ENCODE data around the gene ESYT2.
"Not testable (repeated sequence)": the region's sequence is repeated elsewhere in the genome, so short reads cannot be mapped to it uniquely, and the experiment has no call there.

ESYT2 gene

DNA sequence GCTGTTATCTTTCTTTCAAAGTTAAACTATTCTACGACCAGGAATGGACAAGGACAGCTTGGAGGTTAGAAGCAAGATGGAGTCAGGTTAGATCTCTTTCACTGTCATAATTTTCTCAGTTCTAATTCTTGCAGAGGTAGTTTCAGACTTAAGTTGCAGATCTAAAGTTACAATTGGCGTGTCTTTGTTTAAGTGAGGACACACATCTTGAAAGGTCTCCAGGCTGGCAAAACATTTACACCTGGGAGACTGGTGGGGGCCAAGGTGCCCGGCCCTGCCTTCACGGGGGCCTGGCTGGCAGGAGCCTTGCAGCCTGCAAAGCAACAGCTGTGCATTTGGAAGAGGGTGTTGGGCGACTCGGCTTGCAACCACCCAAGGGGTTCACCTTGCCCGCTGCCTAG, 25.4 kb upstream of the ESYT2 start:
- no peak for DNase-seq (ENCODE audit: low spot score)

DNA sequence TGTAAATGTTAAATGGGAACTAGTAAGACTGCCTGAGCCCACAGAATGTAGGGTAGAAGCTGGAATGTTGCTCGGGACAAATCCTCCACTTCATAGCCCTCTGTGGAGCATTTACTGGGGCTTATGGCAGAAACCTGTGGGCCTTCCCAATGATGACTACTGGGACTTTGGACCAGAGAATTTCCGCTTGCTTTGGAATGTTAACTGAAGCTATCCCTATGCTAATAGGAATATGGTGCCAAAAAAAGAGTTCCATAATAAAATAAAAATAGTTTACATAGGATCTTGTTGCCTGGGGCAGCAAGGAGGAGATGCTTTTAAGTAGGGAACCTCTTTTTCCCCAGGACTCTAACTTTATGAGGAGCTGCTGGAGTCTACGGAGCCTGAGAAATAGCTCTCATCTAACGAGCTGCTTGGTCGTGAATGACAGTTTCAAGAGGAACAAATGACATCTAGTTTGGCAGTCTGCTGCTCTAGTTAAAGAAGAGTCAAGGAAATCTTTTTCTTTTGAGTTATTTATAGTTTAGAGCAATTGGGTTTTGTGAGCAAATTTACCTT, 21.3 kb upstream of the ESYT2 start:
- no peak for DNase-seq (ENCODE audit: low spot score)

DNA sequence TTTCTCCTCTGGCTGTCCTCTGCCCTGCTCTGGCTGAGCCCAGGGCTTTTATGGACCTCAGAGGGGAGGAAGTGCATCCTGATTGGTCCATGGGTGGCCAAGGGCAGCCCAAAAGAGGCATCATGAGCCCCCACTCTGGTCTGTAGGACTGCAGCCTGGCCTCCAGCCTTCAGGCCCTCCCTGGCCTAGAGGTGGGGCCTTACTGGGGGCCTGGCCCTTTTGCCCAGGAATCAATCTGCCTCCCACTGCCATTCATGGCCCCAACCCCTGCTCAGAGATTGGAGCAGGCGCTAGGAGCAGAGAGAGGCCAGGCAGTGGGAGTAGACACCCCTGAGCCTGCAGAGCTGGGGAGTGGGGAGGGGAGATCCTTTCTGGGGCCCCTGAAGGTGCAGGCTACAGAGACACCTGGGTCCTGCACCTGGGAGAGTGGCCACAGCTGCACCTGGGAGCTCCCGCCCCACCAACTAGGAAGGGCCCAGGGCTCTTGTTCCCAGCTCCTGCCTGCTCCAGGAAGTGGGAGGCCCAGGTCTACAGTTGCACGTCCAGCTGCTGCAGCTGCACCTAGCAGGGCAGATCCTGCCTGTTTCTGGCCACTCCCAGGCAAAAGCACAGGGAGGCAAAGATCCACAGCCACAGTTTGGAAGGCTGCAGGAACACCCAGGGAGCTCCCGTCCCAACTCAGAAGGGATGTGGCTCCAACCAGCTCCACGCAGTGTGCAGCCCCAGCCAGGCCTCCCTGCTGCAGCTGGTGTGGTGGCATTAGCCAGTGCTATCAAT, 20.6 kb upstream of the ESYT2 start:
- no peak for DNase-seq (ENCODE audit: low spot score)

DNA sequence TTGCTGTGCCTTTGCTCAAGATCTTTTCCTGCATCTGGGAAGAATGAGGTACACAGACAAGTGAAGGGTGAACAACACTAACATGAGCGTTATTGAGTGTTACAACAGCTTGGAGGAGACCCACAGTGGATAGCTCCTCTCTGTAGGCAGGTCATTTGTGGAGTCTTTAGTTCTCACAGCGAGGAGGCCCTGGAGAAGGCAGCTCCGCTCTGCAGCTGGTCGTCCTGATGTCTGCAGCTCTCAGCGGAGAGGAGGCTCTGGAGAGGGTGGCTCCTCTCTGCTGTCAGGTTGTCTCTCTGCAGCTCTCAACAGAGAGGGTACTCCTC, 20.1 kb upstream of the ESYT2 start:
- DNase-seq (ENCODE audit: low spot score), result no peak

DNA sequence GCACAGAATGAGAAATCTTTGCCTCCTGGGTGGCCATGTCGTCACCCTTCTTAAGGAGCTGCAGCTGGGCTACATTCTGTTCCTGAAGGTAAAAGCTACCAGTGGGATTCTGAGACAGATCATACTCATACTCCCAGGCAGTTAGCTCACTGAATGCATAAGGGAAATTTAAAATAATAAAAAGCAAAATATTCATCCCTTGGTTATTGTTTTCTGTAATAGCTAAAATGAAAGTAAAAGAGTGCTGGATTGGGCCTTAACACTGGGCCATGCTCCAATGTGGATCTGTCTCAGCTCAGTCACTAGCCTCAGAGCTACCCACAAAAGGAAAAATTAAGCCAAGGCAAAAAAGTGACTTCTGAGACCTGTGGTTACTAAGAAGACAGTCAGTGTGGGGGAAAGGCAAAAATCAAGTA, 18.1 kb upstream of the ESYT2 start:
- DNase-seq (ENCODE audit: low spot score), result no peak

DNA sequence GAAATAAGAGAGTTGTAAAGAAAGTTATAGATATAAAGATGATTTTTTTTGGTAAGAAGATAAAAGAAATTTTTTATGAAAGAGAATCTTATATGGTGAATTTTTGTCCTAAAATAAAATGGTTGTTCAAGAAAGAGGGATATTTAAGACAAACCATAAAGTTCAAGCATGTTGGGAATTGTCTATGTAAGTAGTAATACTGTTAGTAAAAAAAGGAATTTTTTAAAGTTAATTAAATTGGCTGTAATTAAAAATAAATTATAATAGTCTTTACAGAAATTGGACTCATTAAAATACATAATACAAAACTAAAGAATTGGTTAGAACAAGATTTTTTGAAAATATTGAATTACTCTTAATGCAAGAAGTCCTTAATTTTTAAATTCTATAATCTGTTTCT, 17.0 kb upstream of the ESYT2 start:
- no peak for DNase-seq (ENCODE audit: low spot score)

DNA sequence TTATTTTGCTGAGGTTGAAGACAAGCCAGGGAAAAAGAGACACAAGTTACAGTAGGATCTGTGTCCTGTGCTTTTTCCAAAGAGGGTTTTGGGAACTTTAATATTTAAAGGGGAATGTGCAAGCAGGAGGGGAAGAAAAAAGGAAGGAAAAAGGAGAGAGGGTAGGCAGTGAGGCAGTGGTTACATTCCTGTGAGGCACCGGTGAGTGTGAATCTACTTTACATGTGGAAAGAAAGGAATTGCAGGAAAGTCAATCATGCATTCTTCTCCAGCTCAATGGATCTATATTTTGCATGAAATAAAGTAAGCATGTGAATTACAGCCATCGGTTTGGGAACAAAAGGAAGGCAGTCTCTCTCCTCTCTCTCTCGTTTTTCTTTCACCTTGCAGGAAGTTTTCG, 14.5 kb upstream of the ESYT2 start:
- DNase-seq (ENCODE audit: low spot score), result no peak

DNA sequence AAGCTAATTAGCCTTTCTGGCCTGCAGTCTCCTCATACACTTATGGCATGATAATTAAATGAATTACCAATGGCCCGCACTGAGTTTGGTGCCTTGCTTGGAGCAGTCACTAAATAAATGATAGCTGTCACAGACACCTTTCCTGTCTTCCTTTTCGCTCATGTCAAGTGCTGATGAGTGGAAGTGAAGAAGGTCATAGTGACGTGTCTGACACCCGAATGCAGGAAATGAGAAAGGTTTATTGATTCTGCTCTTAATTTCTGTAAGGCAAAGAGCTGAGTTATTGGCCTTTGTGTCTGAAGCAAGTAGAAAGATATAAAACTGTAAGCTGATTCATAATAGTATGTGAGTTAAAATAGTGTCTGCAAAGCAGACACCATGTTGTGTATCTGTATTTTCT, 13.2 kb upstream of the ESYT2 start:
- no peak for DNase-seq (ENCODE audit: low spot score)

DNA sequence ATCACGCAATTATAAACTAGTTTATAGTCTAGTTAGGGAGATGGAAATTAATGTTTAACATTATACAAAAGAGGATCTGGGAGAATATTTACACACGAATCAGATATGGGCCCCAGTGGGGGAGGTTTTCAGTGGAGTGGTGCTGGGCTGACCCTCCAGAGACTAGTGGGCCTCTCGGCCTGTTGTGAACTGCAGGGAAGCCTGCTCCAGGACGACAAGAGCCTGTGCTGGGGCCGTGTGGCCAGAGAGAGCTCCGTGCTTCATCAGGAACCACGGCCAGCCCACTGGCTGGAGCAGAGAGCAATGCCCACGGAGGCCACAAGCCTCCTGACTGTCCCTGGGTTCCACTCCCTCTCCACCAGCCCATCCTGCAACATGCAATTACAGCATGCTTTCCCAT, 11.3 kb upstream of the ESYT2 start:
- no peak for DNase-seq (ENCODE audit: low spot score)

DNA sequence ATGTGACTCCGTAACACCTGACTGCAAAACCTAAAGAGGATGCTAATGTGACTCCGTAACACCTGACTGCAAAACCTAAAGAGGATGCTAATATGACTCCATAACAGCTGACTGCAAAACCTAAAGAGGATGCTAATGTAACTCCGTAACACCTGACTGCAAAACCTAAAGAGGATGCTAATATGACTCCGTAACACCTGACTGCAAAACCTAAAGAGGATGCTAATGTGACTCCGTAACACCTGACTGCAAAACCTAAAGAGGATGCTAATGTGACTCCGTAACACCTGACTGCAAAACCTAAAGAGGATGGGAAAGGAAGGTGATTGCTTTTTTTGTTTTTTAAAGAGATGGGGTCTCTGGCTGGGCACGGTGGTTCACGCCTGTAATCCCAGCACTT, 9.9 kb upstream of the ESYT2 start:
- DNase-seq (ENCODE audit: low spot score), result not testable (repeated sequence)

DNA sequence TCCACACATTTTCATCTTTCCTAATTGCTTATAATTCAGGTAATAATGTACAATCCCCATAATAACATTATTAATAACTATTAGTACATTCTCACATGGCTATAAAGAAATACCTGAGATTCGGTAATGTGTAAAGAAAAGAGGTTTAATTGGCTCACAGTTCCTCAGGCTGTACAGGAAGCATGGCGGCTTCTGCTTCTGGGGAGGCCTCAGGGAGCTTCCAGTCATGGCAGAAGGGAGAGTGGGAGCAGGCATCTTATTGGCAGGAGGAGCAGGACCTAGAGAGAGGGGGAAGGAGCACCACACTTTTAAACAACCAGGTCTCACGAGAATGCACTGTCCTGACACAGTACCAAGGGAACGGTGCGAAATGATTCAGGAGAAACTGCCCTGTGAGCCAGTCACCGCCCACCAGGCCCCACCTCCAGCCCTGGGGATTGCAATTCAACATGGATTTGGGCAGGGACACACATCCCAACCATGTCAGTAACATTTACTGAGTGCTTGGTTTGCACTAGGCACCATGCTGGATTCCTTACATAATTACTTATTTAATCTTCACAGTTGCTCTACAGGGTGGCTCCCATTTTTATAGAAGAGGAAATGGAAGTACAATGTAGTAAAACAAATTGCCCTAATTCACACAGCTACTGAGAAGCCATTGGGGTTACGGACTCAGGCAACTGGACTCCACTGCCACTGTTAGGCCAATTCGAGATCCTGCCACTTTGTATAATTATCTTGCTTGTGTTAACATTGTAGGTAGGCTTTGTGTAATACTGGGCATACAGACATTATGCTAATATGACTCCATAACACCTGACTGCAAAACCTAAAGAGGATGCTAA, 8.7 kb upstream of the ESYT2 start:
- DNase-seq (ENCODE audit: low spot score), result no peak

DNA sequence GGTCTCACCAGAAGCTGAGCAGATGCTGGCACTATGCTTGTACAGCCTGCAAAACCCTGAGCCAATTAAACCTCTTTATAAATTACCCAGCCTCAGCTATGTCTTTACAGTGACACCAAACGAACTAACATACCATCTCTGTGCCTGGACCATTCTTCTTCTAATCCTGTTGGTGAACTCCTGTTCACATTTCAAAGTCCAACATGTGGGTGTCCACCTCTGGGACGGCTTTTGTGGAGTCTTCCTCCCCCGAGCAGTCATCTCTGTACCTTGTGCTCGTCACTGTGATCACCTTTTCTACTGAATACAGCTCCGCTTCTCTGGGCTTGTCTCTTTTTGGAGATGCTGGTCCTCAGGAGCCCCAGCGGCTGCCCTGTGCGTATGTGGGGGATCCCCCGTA, 7.4 kb upstream of the ESYT2 start:
- DNase-seq (ENCODE audit: low spot score), result no peak

DNA sequence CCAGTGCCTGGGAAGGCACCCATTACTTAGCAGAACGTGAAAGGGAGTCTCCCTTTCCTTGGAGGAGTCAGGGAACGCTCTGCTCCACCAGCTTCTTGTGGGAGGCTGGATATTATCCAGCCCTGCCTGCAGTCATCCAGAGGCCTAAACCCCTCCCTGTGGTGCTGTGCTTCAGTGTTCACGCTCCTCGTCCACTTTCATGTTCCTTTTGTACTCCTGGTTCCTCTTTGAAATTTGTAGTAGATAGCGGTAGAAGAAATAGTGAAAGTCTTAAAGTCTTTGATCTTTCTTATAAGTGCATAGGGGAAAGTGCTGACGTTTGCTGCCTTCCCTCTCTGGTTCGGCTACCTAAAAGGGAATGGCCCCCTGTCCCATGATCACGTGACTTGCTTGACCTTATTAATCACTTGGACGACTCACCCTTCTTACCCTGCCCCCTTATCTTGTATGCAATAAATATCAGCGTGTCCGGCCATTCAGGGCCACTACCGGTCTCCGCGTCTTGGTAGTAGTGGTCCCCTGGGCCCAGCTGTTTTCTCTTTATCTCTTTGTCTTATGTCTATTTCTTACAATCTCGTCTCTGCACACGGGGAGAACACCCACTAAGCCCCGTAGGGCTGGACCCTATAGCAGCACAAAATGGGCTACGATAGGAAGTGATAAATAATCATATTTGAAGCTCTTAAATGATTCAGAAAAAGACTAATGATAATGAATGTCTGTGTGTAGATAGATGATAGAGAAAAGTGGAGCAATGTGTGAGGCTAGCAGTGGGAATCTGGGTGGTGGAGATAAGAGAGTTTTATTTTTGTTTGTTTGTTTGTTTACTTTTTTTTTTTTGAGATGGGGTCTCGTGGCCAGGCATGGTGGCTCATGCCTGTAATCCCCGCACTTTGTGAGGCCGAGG, 5.8 kb upstream of the ESYT2 start:
- no peak for DNase-seq (ENCODE audit: low spot score)

DNA sequence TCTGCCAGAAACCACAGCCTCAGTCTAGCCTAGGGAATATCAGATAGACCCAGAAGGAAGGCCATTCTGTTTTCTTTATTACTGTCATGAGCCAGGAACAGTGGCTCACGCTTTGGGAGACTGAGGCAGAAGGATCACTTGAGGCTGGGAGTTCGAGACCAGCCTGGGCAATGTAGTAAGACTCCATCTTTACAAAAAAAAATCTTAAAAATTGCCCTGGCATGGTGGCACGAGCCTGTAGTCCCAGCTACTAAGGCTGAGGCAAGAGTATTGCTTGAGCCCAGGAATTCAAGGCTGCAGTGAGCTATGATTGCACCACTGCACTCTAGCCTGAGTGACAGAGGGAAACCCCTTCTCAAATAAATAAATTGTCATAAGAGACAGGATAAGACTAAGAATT, 3.7 kb upstream of the ESYT2 start:
- DNase-seq (ENCODE audit: low spot score), result no peak

DNA sequence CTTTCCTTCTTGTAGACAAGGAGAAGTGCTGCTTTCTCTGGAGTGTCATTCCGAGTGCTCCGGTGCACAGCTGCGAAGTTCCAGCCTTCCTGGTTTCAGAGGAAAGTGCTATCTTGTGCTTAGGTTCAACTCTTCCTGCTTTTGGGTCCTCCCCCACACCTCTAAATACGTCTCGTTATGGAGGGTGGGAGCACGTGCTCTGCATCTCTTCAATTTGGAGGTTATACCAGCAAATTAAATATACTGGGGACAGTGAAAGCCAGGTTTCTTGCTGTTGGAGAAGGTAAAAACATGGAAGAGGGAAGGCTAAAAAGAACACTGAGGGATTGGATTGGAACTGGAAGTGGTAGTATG, 2.4 kb upstream of the ESYT2 start:
- no peak for DNase-seq (ENCODE audit: low spot score)

DNA sequence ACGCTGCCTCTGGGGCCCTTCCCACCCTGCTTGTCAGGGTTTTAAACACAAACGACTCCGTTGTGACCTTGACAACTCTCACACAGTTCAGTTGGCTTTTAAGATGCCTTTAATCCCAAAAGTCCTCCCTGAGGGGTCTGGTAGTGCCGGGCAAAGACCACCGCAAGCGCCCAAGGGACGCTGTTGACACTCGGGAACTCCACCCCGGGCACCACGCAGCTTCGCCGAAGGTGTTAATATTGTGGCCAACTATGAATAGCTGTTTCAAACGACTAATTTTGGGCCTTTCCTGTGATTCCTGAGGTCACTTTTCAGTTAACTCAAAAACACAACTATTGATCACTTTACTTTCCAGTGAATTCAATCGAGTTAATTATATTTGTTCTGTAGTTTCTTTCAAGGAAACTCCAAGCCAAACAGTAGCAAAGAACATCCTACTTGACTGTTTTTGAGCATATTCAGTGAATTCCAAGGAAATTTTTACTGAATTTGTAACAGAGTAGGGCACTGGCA, 958 bp upstream of the ESYT2 start:
- DNase-seq (ENCODE audit: low spot score), result no peak

DNA sequence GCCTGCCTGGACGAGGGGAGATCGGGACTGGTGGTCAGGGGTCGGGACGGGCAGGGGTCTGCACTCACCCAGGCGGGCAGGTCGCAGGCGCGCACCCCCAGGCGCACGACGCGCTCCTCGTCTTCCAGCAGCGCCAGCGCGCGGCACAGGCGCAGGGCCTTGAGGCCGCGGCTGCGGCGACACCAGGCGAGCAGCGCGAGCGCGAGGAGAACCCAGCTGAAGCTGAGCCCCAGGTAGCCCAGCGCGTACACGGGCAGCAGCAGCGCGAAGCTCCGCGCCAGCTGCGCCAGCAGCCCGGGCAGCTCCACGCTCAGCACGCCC, 328 bp downstream of the ESYT2 start:
- peak; percentile 62 for DNase-seq (ENCODE audit: low spot score)

DNA sequence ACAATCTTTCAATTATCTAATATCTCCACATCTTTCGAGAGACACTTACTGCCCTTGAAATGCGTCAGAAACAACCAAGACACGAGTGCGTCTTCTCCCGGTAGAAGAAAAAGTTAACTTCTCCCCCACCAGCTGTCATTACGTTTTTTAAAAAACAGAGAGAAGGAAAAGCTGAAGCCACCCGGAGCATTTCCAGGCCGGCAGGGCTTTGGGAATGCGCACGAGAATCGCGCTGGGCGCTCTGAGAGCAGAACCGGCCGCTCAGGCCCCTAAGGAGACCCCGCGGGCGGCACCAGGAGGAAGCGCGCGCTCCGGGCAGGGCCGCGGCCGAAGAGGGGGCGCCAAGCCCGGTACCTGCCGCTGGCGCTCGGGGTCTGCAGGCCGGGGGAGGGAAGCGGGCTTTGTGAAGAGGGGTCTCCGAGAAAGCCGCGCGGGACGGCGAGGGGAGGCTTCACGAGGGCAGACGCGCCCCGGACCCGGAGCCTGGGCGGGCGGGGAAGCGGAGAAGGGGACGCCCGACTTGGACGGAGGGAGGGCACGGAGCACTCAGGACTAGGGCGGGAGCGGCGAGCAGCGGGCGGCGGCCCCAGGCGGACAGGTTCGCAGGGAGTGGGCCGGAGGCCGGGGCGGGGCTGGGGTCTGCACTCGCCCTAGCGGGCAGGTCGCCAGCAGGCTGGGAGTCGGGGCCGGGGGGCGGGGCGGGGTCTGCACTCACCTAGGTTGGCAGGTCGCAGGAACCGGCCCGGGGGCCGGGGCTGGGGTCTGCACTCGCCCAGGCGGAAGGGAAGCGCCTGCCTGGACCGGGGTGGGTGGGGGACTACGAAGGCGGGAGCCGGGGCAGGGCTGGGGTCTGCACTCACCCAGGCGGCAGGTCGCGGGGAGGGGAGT, 932 bp downstream of the ESYT2 start:
- DNase-seq (ENCODE audit: low spot score), result peak; percentile 36

DNA sequence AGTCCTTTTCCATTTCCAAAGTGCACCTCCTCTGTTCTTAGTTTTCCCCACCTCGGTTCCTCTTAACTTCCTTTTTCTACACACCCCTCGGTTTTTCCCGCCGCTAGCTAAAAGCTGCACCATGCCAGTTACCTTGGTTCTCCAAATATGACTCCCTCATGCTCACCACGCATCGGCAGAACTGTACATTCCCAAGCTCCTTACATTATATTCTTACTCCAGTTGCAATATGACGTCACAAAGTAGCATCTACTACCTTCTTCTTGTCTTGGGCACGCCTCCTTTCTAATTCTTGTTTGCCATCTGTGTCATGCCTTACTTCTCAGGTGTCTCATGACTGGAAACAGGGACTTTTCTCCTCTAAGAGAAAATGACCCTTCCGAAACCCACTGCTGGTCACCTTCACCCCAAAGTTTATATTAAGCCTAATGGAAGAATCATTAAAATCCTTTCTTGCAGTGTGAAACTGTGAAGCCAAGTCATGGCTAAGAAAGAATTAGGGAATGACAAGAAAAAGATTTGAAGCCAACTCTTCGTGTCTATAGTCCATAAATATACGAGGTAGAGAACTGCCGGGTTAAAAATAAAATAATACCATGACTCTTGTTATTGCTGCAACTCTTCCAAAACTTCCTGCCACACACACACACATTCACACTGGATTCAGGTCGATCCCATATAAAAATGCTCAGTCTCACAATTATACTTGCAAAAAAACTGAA, 1.7 kb downstream of the ESYT2 start:
- DNase-seq (ENCODE audit: low spot score), result peak; percentile 32

DNA sequence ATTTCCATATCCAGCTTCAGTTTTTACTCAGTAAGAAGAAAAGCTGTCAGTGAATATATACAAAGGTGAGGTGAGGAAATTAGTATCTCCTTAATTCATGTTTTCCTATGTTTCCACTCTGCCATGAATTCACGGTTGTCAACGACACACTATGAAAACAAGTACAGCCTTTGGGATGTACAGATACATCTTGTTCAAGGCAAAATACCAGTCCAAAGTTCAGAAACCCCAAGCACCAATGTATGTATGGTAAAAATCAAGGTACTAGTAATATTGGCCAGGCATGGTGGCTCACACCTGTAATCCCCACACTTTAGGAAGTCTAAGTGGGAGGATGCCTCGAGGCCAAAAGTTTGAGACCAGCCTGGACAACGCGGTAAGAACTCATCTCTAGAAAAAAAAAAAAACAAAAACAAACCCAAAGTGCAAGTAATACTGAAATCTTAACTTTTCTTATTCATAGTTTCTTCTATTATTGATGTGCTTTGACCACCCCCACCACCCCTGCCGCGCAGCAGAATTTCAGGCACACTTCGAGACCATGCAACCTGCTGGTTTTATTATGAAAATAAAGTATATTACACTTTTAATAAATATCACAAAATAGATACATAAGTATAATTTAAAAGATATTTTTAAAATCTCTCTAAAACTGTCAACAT, 3.5 kb downstream of the ESYT2 start:
- DNase-seq (ENCODE audit: low spot score), result no peak

Measured in hematopoietic multipotent progenitor cell treated with erythropoietin and hydrocortisone succinate and interleukin-3 and kit ligand, for 15 days (in vitro differentiated cells).